ENCODE measurements around the gene PSTPIP1.

GRCh38 chr15:77035584-77035983, 40.7 kb downstream of the PSTPIP1 start:
- TF ChIP-seq CTCF (conservative IDR thresholded peaks at IDR 0.05; ENCODE audit: low read length): no peak
- no peak for TF ChIP-seq EZH2phosphoT487 (IDR thresholded peaks at IDR 0.05; ENCODE audit: borderline replicate concordance)
